ENCODE results near the gene EPHB2. TPM values are rescaled to one million over a fixed set of nuclear protein-coding genes. Genes with fewer than 3 reads are reported as not detected.

EPHB2 gene
- total and polyA plus RNA-seq, 2 donors (not counting 1 experiment from before 2014, with no cell fraction given): 0.07 to 0.39 TPM

DNA sequence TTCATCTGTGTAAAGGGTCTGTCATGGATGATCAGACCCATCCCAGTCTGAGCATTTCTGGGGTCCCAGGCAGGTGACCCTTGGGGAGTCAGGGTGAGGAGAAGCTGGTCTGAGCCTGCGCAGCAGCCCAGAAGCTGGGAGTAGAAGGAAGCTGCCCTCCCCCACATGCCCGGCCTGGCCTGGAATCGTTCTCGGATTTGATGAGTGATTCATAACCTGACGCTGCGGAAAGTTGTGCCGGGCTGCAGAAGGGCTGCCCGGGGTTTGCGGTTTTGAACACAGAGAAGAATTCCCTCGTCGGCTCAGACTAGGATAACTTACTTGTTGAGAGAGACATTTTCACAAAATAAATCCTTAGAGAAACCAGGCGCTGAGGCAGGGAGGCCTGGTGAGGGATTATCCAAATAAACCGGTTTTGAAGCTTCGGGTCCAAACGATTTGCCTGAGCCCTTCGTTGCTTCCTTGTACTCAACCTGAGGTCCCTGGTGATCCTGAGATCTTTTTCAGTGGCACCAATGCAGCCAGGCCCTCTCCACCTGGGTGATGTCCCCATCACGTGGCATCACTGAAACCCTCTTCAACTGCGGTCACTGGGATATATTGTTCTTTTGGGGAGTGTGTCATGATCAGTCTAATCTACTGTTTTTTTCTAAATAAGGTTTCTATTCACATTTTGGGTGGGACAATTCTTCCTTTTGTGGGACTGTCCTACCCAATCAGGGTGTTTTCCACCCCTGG lies 29.2 kb downstream of the EPHB2 start:
- H3K4me1 Mint-ChIP-seq: no peaks in the 10 kb centered on the region
- CTCF ChIA-PET: interaction anchor here (1.4 kb wide), 1 partner anchor 35 kb away, joined by 6 read pairs; no protein-coding TSS in a partner anchor
- POLR2A ChIA-PET: no interaction called here
- peaks cover 0 to 3% (median 0%) of the 10 kb centered on the region in 4 experiments for H3K27me3 ChIP-seq (replicated peaks in 1 of 4; ENCODE audit: control extremely low read depth in 1 of 4, control insufficient read depth in 3 of 4, insufficient read depth in 4 of 4, low read length in 3 of 4)
- no peaks in the 10 kb centered on the region for H3K36me3 ChIP-seq (replicated peaks in 1 of 2; ENCODE audit: control extremely low read depth in 1 of 2, control insufficient read depth in 1 of 2, extremely low read depth in 1 of 2, insufficient read depth in 2 of 2, low read length in 1 of 2)
- no peak overlapping the region for H2AFZ ChIP-seq (ENCODE audit: insufficient read depth, low read depth, low read length, poor library complexity, severe bottlenecking)
- no peak overlapping the region for H3K4me3 Mint-ChIP-seq
- H3K27ac ChIP-seq (ENCODE audit: low read length in 2 of 2): no peak overlapping the region
- H3K79me2 ChIP-seq (ENCODE audit: control insufficient read depth, insufficient read depth, low read length): no peaks in the 10 kb centered on the region
- H3K9me3 Mint-ChIP-seq (ENCODE audit: insufficient read depth): no peaks in the 10 kb centered on the region
- intact Hi-C loops (cut with micrococcal nuclease): no loop called here
- WGBS (ENCODE audit: insufficient coverage): 72% methylated on average over 16 of the region's 18 CpGs
- no peaks in the 10 kb centered on the region for H4K20me1 ChIP-seq (ENCODE audit: control insufficient read depth, insufficient read depth, low read length, poor library complexity, severe bottlenecking)
- TF ChIP-seq, protein P1, sequence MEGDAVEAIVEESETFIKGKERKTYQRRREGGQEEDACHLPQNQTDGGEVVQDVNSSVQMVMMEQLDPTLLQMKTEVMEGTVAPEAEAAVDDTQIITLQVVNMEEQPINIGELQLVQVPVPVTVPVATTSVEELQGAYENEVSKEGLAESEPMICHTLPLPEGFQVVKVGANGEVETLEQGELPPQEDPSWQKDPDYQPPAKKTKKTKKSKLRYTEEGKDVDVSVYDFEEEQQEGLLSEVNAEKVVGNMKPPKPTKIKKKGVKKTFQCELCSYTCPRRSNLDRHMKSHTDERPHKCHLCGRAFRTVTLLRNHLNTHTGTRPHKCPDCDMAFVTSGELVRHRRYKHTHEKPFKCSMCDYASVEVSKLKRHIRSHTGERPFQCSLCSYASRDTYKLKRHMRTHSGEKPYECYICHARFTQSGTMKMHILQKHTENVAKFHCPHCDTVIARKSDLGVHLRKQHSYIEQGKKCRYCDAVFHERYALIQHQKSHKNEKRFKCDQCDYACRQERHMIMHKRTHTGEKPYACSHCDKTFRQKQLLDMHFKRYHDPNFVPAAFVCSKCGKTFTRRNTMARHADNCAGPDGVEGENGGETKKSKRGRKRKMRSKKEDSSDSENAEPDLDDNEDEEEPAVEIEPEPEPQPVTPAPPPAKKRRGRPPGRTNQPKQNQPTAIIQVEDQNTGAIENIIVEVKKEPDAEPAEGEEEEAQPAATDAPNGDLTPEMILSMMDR (IDR thresholded peaks at IDR 0.05): no peak
- no peak for TF ChIP-seq EZH2 (IDR thresholded peaks at IDR 0.05; ENCODE audit: borderline replicate concordance, insufficient read depth, low read depth, low read length, poor library complexity, severe bottlenecking)
- ATAC-seq (ENCODE audit: low read depth) (no peak), DNase-seq (no peak)
- no peaks in the 10 kb centered on the region for H3K9me3 ChIP-seq (ENCODE audit: control extremely low read depth in 1 of 3, control insufficient read depth in 2 of 3, insufficient read depth in 1 of 3, low read length in 2 of 3)
- no peak overlapping the region for H3K9ac ChIP-seq (ENCODE audit: low read length)
- H3K27ac Mint-ChIP-seq: no peak overlapping the region
- no peak overlapping the region for H3K4me3 ChIP-seq (ENCODE audit: control extremely low read depth in 1 of 5, extremely low read depth in 1 of 5, insufficient read depth in 1 of 5, low read depth in 2 of 5, low read length in 4 of 5)
- H3K27me3 Mint-ChIP-seq: peaks cover 25% of the 10 kb centered on the region
- H3K4me2 ChIP-seq (replicated peaks; ENCODE audit: low read depth, low read length, poor library complexity, severe bottlenecking): no peak overlapping the region
- H3K4me1 ChIP-seq (ENCODE audit: control insufficient read depth in 2 of 2, insufficient read depth in 2 of 2, low read length in 2 of 2): no peaks in the 10 kb centered on the region

DNA sequence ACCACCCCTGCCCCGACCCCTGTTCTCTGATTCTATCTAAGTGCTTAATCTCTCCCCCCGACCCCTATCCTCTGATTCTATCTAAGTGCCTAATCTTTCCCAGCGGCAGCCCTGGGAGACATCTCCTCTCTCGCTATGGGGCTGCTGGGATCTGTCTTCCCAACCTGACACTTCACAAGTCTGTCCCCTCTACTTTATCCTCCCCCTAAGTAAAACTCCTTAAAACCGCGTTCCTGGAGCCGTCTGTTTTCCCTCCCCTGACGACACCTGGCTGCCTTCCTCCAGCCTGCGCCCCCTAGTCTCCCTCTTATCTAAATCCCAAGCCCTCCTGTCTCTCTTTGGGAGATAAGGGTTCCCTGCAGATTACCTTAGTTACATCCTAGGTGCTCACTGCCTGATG lies 30.5 kb downstream of the EPHB2 start:
- H3K79me2 ChIP-seq (ENCODE audit: control insufficient read depth, insufficient read depth, low read length): no peaks in the 10 kb centered on the region

More for the DNA sequence above, 30.5 kb downstream of the EPHB2 start:
- peaks cover 28% of the 10 kb centered on the region for H3K27me3 Mint-ChIP-seq
- Histone ChIP-seq H3K36me3 (replicated peaks in 1 of 2; ENCODE audit: control extremely low read depth in 1 of 2, control insufficient read depth in 1 of 2, extremely low read depth in 1 of 2, insufficient read depth in 2 of 2, low read length in 1 of 2) (no peaks in the 10 kb centered on the region), H4K20me1 (ENCODE audit: control insufficient read depth, insufficient read depth, low read length, poor library complexity, severe bottlenecking) (no peaks in the 10 kb centered on the region), H3K4me1 (ENCODE audit: control insufficient read depth in 2 of 2, insufficient read depth in 2 of 2, low read length in 2 of 2) (no peaks in the 10 kb centered on the region), H2AFZ (ENCODE audit: insufficient read depth, low read depth, low read length, poor library complexity, severe bottlenecking) (no peak overlapping the region), H3K27ac (ENCODE audit: low read length in 2 of 2) (no peak overlapping the region), H3K4me3 (ENCODE audit: control extremely low read depth in 1 of 5, extremely low read depth in 1 of 5, insufficient read depth in 1 of 5, low read depth in 2 of 5, low read length in 4 of 5) (no peak overlapping the region), H3K9me3 (ENCODE audit: control extremely low read depth in 1 of 3, control insufficient read depth in 2 of 3, insufficient read depth in 1 of 3, low read length in 2 of 3) (no peaks in the 10 kb centered on the region), H3K4me2 (replicated peaks; ENCODE audit: low read depth, low read length, poor library complexity, severe bottlenecking) (no peak overlapping the region), H3K9ac (ENCODE audit: low read length) (no peak overlapping the region), H3K27me3 (replicated peaks in 1 of 4; ENCODE audit: control extremely low read depth in 1 of 4, control insufficient read depth in 3 of 4, insufficient read depth in 4 of 4, low read length in 3 of 4) (peaks cover 0 to 3% (median 0%) of the 10 kb centered on the region in 4 experiments)
- ChIA-PET CTCF (no interaction called here), POLR2A (no interaction called here)
- no peak overlapping the region for H3K4me3 Mint-ChIP-seq
- TF ChIP-seq, protein P1 (IDR thresholded peaks at IDR 0.05): no peak
- no peak for TF ChIP-seq EZH2 (IDR thresholded peaks at IDR 0.05; ENCODE audit: borderline replicate concordance, insufficient read depth, low read depth, low read length, poor library complexity, severe bottlenecking)
- no peak overlapping the region for H3K27ac Mint-ChIP-seq
- WGBS (ENCODE audit: insufficient coverage): 82% methylated on average over 4 of the region's 9 CpGs
- H3K9me3 Mint-ChIP-seq (ENCODE audit: insufficient read depth): no peaks in the 10 kb centered on the region
- H3K4me1 Mint-ChIP-seq: no peaks in the 10 kb centered on the region
- intact Hi-C loops (cut with micrococcal nuclease): no loop called here
- ATAC-seq (ENCODE audit: low read depth): no peak
- DNase-seq: no peak

Data from B cell (primary cell).